Erythroblast (primary cell): ENCODE data around the gene NCOA7.
A peak's percentile ranks its signal among the peaks of the same experiment; 100 is the strongest.
"Not testable (repeated sequence)": the region's sequence is repeated elsewhere in the genome, so short reads cannot be mapped to it uniquely, and the experiment has no call there.

Experiments
- DNase-seq, 2 experiments: peaks; one replicate each; lab custom pipeline; 2025; lab: John Stamatoyannopoulos, UW
- GATA1 ChIP-seq: IDR thresholded peaks from 2 replicates; pipeline ENCODE4 v1.6.1; 2011; ENCODE audit warnings: low read depth, mild to moderate bottlenecking, control low read depth, low read length, moderate library complexity
- POLR2A ChIP-seq: IDR thresholded peaks from 2 replicates; pipeline ENCODE4 v1.6.1; 2011; ENCODE audit warnings: mild to moderate bottlenecking, low read length

NCOA7 gene

GRCh38 chr6:125841356-125842090, 50.8 kb downstream of the NCOA7 start:
- DNase-seq: no peak
- no peak for TF ChIP-seq GATA1
- TF ChIP-seq POLR2A: no peak

GRCh38 chr6:125842091-125842626, 51.4 kb downstream of the NCOA7 start:
- TF ChIP-seq POLR2A (no peak), GATA1 (no peak)
- DNase-seq: no peak

- peak; percentile 6 to 22 for DNase-seq
- TF ChIP-seq POLR2A (no peak), GATA1 (no peak)
These were observed 52.8 kb downstream of the NCOA7 start for GRCh38 chr6:125843593-125843992.

DNA sequence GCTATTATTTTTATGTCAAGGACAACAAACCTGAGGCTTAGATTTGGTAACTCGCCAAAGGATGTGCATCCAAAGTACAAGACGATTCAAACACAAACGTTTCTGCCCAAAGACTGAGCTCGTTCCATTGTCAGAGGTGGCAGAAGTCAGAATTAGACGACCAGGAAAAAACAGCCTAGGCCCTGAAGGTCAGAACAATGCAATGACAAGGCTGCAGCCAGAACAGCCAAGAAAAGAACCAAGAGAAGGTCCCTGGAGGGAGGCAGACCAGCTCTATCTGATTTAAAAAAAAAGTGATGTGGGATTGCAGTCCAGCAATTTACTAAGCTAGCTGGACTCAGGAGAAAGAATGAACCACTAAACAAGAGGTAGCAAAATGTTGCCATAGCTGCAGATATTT, 54.2 kb downstream of the NCOA7 start:
- DNase-seq: no peak
- no peak for TF ChIP-seq POLR2A
- no peak for TF ChIP-seq GATA1

GRCh38 chr6:125846292-125847024, 55.7 kb downstream of the NCOA7 start:
- no peak for DNase-seq
- no peak for TF ChIP-seq GATA1
- no peak for TF ChIP-seq POLR2A

- DNase-seq: not testable (repeated sequence)
These were observed 57.5 kb downstream of the NCOA7 start for GRCh38 chr6:125848286-125848685.

DNA sequence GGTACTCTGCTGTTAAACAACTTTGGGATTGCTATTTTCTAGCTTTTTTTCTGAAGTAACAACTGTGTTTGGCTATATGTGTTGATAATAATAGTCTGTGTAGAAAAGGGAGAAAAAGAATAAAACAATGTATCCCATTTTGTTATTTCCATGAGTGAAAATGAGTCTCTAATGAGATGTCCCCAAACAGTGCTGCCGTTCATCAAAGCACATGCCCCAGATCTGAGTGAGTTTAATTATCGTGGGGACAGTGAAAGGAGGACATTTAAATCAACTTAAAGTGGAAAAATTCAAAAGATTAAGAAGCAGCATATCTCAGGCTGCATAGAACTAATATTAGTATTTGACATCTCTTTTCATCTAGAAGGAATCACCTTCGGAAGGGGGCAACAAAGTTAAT, 59.6 kb downstream of the NCOA7 start:
- DNase-seq: no peak
- no peak for TF ChIP-seq GATA1
- no peak for TF ChIP-seq POLR2A

DNA sequence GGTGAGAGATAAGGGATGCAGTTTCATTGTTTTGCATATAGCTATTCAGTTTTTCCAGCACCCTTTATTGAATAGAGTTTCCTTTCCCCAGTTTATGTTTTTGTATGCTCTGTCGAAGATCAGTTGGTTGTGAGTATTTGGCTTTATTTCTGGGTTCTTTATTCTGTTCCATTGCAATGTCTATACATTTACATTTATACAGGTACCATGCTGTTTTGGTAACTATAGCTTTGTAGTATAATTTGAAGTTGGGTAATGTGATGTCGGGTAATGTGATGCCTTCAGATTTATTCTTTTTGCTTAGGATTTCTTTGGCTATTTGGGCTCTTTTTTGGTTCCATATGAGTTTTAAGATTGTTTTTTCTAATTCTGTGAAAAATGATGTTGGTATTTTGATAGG, 61.8 kb downstream of the NCOA7 start:
- TF ChIP-seq GATA1 (no peak), POLR2A (no peak)
- DNase-seq: no peak

- DNase-seq: no peak
- TF ChIP-seq POLR2A: no peak
- no peak for TF ChIP-seq GATA1
These were observed 62.4 kb downstream of the NCOA7 start for GRCh38 chr6:125853168-125853567.

DNA sequence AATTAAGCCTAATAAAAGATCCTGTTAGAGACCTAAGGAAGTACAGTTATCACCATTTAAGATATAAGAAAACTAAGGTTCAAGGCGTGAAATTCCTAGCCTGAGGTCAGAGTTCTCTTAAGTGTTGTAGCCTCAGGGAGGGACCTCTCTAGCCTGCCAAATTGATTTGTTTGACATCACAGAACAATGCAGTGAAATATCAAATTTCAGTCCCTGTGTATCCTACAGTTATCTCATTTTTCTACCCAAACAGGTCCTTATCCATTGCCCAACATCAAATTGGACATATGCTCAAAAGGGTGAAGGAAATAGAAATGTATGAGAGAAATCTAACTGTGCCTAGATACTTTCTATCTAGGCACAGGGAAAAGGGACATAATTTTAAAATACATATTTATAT, 63.0 kb downstream of the NCOA7 start:
- TF ChIP-seq POLR2A: no peak
- TF ChIP-seq GATA1: no peak
- DNase-seq: peak; percentile 4 to 15

DNA sequence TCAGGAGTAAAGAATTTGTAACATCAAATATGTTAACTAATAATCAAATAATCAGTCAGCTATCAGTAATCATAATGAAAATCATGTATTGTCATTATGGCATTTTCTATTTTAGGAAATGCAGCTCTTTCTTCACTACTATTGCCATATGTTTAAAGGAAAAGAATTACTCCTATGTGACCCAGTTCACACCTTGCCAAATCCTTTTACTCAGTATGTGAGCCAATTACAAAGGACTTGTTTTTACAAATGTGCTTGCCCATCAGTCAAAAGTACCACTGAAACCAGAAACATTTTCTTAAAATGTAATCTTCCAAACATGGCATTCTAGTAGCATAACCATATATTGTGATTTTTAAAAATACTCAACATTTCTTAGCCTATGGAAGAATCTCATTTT, 63.6 kb downstream of the NCOA7 start:
- TF ChIP-seq POLR2A: no peak
- no peak for TF ChIP-seq GATA1
- no peak for DNase-seq

GRCh38 chr6:125855783-125856182, 65.0 kb downstream of the NCOA7 start:
- TF ChIP-seq POLR2A: no peak
- no peak for TF ChIP-seq GATA1
- DNase-seq: no peak

DNA sequence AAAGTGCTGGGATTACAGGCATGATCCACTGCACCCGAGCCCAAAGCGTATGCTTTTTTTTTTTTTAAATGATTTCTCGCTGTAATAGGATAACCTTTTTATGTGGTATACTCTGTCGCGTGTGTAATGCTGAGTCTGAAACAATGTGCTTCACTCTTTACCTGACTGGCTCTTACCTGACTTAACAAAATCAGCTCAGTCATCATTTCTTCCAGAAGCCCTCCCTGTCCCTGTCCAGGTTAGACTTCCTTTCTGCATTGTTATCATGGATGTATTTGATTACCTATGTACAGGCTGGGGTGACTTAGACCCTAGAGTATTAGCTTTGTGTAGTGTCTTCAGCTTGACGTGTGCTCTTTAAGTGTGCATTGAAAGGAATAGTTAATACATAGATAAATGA, 67.1 kb downstream of the NCOA7 start:
- no peak for DNase-seq
- TF ChIP-seq GATA1 (no peak), POLR2A (no peak)
